HepG2 (cell line): ENCODE measurements around the gene NAT10. TPM values are rescaled to one million over a fixed set of nuclear protein-coding genes. Genes with fewer than 3 reads are reported as not detected.

ENCODE experiments used
- ATAC-seq: fragments of 200-7000 bp; cut with Tn5 transposase; 3 replicates; pipeline ENCODE4 v1.9.1; 2020; ENCODE audit warnings: mild to moderate bottlenecking, moderate library complexity
- BruUV-seq: library from RNA; stranded (reverse); fragments of 400-500 nt; replicated peaks from 2 replicates; lab custom pipeline; 2021; lab: Mats Ljungman, UMichigan
- CTCF ChIA-PET: fragments of 300-600 bp; formaldehyde crosslinking; extraction: SDS; loops from one replicate; lab custom pipeline; 2021; ENCODE audit warnings: low total read pairs, inconsistent platforms, low intra/inter-chr PET ratio; lab: Yijun Ruan, JAX
- POLR2A ChIA-PET: fragments of 350-600 bp; sonication (Branson Sonifier 250); formaldehyde crosslinking; loops from one replicate; lab custom pipeline; 2020; ENCODE audit warnings: antibody characterized with exemption, inconsistent platforms; lab: Yijun Ruan, JAX
- DNase-seq: peaks from one replicate; pipeline ENCODE4 v3.0.0-alpha.2; 2015; ENCODE audit warnings: low spot score
- FAIRE-seq: peaks from 3 replicates; lab custom pipeline; 2011; peaks lifted over from hg19 to GRCh38; lab: Jason Lieb, UNC
- H2AFZ ChIP-seq: one replicate; pipeline ENCODE4 v1.6.1; 2011; ENCODE audit warnings: low read length, inconsistent platforms
- H3K27ac ChIP-seq: fragments of 300-600 bp; 3 replicates; pipeline ENCODE4 v1.8.0; 2011; ENCODE audit warnings: mixed run types, mild to moderate bottlenecking, mixed read lengths, low read length, inconsistent platforms; ENCODE audit not compliant: insufficient read depth; ENCODE audit errors: extremely low read length
- H3K27me3 ChIP-seq, 2 experiments: fragments of 200-600 bp in 1 of 2; 2 replicates in 1 of 2; 3 replicates in 1 of 2; pipeline versions ENCODE4 v1.6.0 to v1.8.0; 2011; ENCODE audit warnings: low read length in 2 of 2, mild to moderate bottlenecking in 2 of 2, moderate library complexity in 2 of 2, inconsistent platforms in 1 of 2; ENCODE audit not compliant: insufficient read depth in 2 of 2, control insufficient read depth in 1 of 2
- H3K36me3 ChIP-seq, 2 experiments: fragments of 200-600 bp in 1 of 2; replicated peaks in 1 of 2; 2 replicates in 1 of 2; 3 replicates in 1 of 2; pipeline versions ENCODE4 v1.5.1 to v1.8.0; 2011; ENCODE audit warnings: low read length in 2 of 2, inconsistent platforms in 1 of 2; ENCODE audit not compliant: insufficient read depth in 2 of 2, control insufficient read depth in 1 of 2
- H3K4me1 ChIP-seq: 2 replicates; pipeline ENCODE4 v1.5.1; 2012; ENCODE audit warnings: low read length, inconsistent platforms; ENCODE audit not compliant: insufficient read depth
- H3K4me2 ChIP-seq: 2 replicates; pipeline ENCODE4 v1.6.0; 2011; ENCODE audit warnings: low read depth, low read length, inconsistent platforms
- H3K4me3 ChIP-seq, 3 experiments: fragments of 200-600 bp in 1 of 3; sonication (generic), shearing (Covaris generic) in 1 of 3; replicated peaks in 1 of 3; 2 replicates each; pipeline ENCODE4 v1.5.1; 2011 to 2016; ENCODE audit warnings: low read length in 3 of 3, inconsistent platforms in 2 of 3, low read depth in 2 of 3, mild to moderate bottlenecking in 2 of 3, control low read depth in 1 of 3, mixed read lengths in 1 of 3; ENCODE audit not compliant: insufficient read depth in 1 of 3
- H3K79me2 ChIP-seq: one replicate; pipeline ENCODE4 v1.6.1; 2011; ENCODE audit warnings: low read length, inconsistent platforms; ENCODE audit not compliant: insufficient read depth
- H3K9ac ChIP-seq: 2 replicates; pipeline ENCODE4 v1.6.0; 2011; ENCODE audit warnings: mild to moderate bottlenecking, low read depth, low read length, inconsistent platforms; ENCODE audit not compliant: insufficient read depth
- H3K9me3 ChIP-seq: 2 replicates; pipeline ENCODE4 v1.5.1; 2012; ENCODE audit warnings: mild to moderate bottlenecking, low read length
- H4K20me1 ChIP-seq: 2 replicates; pipeline ENCODE4 v1.6.0; 2011; ENCODE audit warnings: inconsistent platforms, mild to moderate bottlenecking, low read length, moderate library complexity; ENCODE audit not compliant: insufficient read depth
- CREM ChIP-seq, 2 experiments: sonication (generic) in 1 of 2; formaldehyde crosslinking in 1 of 2; IDR thresholded peaks; 2 replicates each; pipeline versions ENCODE4 v1.4.0 to v1.6.1; 2016 to 2020; ENCODE audit warnings: antibody characterized with exemption in 1 of 2, mild to moderate bottlenecking in 1 of 2, missing genetic modification reagents in 1 of 2
- WIZ ChIP-seq: sonication (generic); formaldehyde crosslinking; IDR thresholded peaks from 2 replicates; pipeline ENCODE4 v1.5.1; 2020; ENCODE audit warnings: mild to moderate bottlenecking, missing genetic modification reagents
- ZNF570 ChIP-seq: sonication (generic); formaldehyde crosslinking; IDR thresholded peaks from 2 replicates; pipeline ENCODE4 v1.4.0; 2020; ENCODE audit warnings: mild to moderate bottlenecking, missing genetic modification reagents, borderline replicate concordance
- ZNF598 ChIP-seq: sonication (generic); formaldehyde crosslinking; IDR thresholded peaks from 2 replicates; pipeline ENCODE4 v1.5.1; 2020; ENCODE audit warnings: mild to moderate bottlenecking, missing genetic modification reagents, borderline replicate concordance
- ZSCAN29 ChIP-seq: sonication (generic); formaldehyde crosslinking; conservative IDR thresholded peaks from 2 replicates; pipeline ENCODE4 v1.4.0; 2020; ENCODE audit warnings: mild to moderate bottlenecking, missing genetic modification reagents
- WGBS: methylation state at CpG from one replicate; pipeline ENCODE4 v1.1.6; 2017; ENCODE audit warnings: low lambda C conversion rate; 5-methylcytosine and 5-hydroxymethylcytosine counted together
- in situ Hi-C: cut with HindIII; loops from 2 replicates; pipeline ENCODE4 v1.10.0; 2017; ENCODE audit warnings: low pct_unique_long_range_greater_than_20kb; ENCODE audit not compliant: extremely low pct_ligation_motif_present
- intact Hi-C: fragments of 100-400 bp; cut with micrococcal nuclease; formaldehyde crosslinking; loops from one replicate; pipeline ENCODE4 v1.10.0; 2022; ENCODE audit not compliant: unreplicated experiment
- polyA plus RNA-seq, 8 experiments: library from polyadenylated mRNA; depleted of rRNA in 3 of 8; stranded (reverse) in 7 of 8; unstranded in 1 of 8; fragments of >200 nt; fragmentation: Illumina TruSeq in 4 of 8; extraction: Trizol in 4 of 8; gene quantifications; 2 replicates each; pipeline versions ENCODE4 v1.2.1 to v1.2.3, GENCODE V29; 2011 to 2016; ENCODE audit warnings: low read depth in 4 of 8, missing spikeins in 1 of 8, mixed read lengths in 1 of 8; ENCODE audit not compliant: insufficient read depth in 1 of 8
- total RNA-seq, 5 experiments: library from RNA; depleted of rRNA; stranded (reverse); fragments of >200 nt; fragmentation: Illumina TruSeq; extraction: Trizol; gene quantifications; 2 replicates each; pipeline ENCODE4 v1.2.3, GENCODE V29; 2016; ENCODE audit warnings: low read depth in 1 of 5
- TF ChIP-seq, protein P1 (sequence below): sonication (generic); formaldehyde crosslinking; IDR thresholded peaks from 2 replicates; pipeline ENCODE4 v1.5.0; 2020; ENCODE audit warnings: missing genetic modification reagents, mild to moderate bottlenecking, borderline replicate concordance
- TF ChIP-seq, protein P2 (sequence below): sonication (generic); formaldehyde crosslinking; IDR thresholded peaks from 2 replicates; pipeline ENCODE4 v1.4.0; 2020; ENCODE audit warnings: mild to moderate bottlenecking, missing genetic modification reagents

Gene NAT10
- total and polyA plus RNA-seq, 2 of the 13 experiments (the other 11 are each of a cell fraction or from before 2014, with no cell fraction given): 33.9 to 51.9 TPM

DNA sequence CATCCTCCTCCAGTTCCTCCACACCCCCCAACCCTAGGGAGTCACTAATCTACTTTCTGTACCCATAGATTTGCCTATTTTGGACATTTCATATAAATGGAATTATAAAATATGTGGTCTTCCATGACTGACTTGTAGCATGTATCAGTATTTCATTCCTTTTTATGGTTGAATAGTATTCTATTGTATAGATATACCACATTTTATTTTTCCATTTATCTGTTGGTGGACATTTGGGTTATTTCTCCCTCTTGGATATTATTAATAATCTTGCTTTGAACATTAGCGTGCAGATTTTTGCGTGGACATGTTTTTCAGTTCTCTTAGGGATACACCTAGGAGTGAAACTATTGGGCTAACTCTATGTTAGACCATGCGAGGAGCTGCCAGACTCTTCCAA, 23.4 kb downstream of the NAT10 start (continued):
- TF ChIP-seq, protein P1, sequence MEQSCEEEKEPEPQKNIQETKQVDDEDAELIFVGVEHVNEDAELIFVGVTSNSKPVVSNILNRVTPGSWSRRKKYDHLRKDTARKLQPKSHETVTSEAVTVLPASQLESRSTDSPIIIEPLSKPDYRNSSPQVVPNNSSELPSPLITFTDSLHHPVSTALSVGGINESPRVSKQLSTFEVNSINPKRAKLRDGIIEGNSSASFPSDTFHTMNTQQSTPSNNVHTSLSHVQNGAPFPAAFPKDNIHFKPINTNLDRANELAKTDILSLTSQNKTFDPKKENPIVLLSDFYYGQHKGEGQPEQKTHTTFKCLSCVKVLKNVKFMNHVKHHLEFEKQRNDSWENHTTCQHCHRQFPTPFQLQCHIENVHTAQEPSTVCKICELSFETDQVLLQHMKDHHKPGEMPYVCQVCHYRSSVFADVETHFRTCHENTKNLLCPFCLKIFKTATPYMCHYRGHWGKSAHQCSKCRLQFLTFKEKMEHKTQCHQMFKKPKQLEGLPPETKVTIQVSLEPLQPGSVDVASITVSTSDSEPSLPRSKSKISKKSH (CRISPR knock-in tag): no peak

DNA sequence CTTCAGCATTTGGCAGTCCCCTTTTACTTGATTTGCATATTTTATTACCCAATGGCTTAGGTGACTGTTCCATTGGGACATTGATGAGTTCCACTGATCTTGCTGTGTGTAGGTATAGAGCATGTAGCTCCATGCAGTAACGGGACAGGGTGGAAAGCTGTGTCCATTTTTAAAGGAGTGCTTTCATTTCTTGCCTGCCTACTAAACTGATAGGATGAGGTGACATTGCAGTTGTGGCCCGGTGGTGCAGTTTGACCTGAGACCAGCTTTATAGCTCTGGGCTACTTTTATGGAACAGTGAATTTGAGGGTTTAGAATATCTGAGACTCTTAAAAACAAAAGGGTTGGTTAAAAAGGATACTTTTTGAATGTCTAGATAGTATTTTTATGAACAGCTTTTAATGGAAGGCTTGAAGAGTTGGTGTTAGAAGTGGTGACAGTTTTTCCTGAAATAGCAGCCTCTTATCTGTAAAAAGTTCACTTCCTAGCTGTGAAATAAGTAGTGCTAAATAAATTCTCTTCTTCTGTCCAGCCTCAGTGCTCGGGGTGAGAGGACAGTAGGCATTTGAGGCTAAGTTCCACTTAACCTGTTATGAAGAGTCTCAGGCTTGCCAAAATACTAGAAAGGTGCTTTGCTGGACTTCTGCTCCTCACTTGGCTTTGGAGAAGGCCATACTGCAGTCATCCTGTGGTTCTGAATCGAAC, 27.0 kb downstream of the NAT10 start:
- Histone ChIP-seq H3K27ac (no peak overlapping the region), H3K4me1 (no peaks in the 10 kb centered on the region), H2AFZ (no peak overlapping the region), H3K4me3 (no peak overlapping the region), H3K9me3 (no peaks in the 10 kb centered on the region), H3K4me2 (no peak overlapping the region), H3K79me2 (no peaks in the 10 kb centered on the region), H3K9ac (no peak overlapping the region), H3K27me3 (no peaks in the 10 kb centered on the region), H4K20me1 (no peaks in the 10 kb centered on the region), H3K36me3 (peaks cover 52 to 80% of the 10 kb centered on the region in 2 experiments)
- BruUV-seq: no TSS peak
- DNase-seq (no peak), FAIRE-seq (no peak), ATAC-seq (no peak)
- in situ Hi-C loops: no loop called here
- WGBS: 100% methylated on average over 3 of the region's 4 CpGs
- TF ChIP-seq ZNF598 (CRISPR knock-in tag) (no peak), WIZ (CRISPR knock-in tag) (no peak), ZSCAN29 (CRISPR knock-in tag) (no peak), ZNF570 (no peak), CREM (IDR thresholded peaks at IDR 0.05) (no peak), CREM (CRISPR knock-in tag; IDR thresholded peaks at IDR 0.05) (no peak)
- TF ChIP-seq, protein P2, sequence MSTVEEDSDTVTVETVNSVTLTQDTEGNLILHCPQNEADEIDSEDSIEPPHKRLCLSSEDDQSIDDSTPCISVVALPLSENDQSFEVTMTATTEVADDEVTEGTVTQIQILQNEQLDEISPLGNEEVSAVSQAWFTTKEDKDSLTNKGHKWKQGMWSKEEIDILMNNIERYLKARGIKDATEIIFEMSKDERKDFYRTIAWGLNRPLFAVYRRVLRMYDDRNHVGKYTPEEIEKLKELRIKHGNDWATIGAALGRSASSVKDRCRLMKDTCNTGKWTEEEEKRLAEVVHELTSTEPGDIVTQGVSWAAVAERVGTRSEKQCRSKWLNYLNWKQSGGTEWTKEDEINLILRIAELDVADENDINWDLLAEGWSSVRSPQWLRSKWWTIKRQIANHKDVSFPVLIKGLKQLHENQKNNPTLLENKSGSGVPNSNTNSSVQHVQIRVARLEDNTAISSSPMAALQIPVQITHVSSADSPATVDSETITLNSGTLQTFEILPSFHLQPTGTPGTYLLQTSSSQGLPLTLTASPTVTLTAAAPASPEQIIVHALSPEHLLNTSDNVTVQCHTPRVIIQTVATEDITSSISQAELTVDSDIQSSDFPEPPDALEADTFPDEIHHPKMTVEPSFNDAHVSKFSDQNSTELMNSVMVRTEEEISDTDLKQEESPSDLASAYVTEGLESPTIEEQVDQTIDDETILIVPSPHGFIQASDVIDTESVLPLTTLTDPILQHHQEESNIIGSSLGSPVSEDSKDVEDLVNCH (CRISPR knock-in tag): no peak
- ChIA-PET POLR2A (no interaction called here), CTCF (no interaction called here)
- intact Hi-C loops: no loop called here
